K562 (cell line): ENCODE data around the gene INCA1. TPM values are rescaled to one million over a fixed set of nuclear protein-coding genes. Genes with fewer than 3 reads are reported as not detected.

ENCODE experiments used
- CBX8 ChIP-seq: fragments of 200-600 bp; sonication (generic); IDR thresholded peaks from 2 replicates; pipeline ENCODE4 v1.6.1; 2012; ENCODE audit warnings: borderline replicate concordance, mixed run types, low read depth, mild to moderate bottlenecking, moderate library complexity, mixed read lengths, low read length, control low read depth, inconsistent platforms; ENCODE audit not compliant: poor library complexity, severe bottlenecking; ENCODE audit errors: extremely low read depth
- E2F3 ChIP-seq: fragments of 250-450 bp; sonication (Bioruptor Pico); IDR thresholded peaks from 2 replicates; pipeline ENCODE4 v1.4.0; 2020; ENCODE audit warnings: mild to moderate bottlenecking
- ESRRA ChIP-seq: fragments of 450-650 bp; IDR thresholded peaks from 2 replicates; pipeline ENCODE4 v1.6.1; 2014; ENCODE audit warnings: low read depth, mild to moderate bottlenecking, moderate library complexity, borderline replicate concordance
- HNRNPUL1 ChIP-seq: fragments of 200-400 bp; formaldehyde crosslinking; IDR thresholded peaks from 2 replicates; pipeline ENCODE4 v1.6.1; 2017; ENCODE audit warnings: low read length
- JUND ChIP-seq, 2 experiments: IDR thresholded peaks; 2 replicates in 1 of 2; 3 replicates in 1 of 2; pipeline ENCODE4 v1.6.1; 2011; ENCODE audit warnings: borderline replicate concordance in 2 of 2, low read depth in 2 of 2, low read length in 2 of 2, improper control_type of control experiment in 1 of 2, missing biosample characterization in 1 of 2, missing genetic modification characterization in 1 of 2, missing genetic modification reagents in 1 of 2
- KDM1A ChIP-seq, 2 experiments: fragments of 450-650 bp; IDR thresholded peaks; 2 replicates each; pipeline ENCODE4 v1.6.1; 2016; ENCODE audit warnings: mild to moderate bottlenecking in 2 of 2
- NCOA2 ChIP-seq, 2 experiments: fragments of 450-650 bp; IDR thresholded peaks; 2 replicates each; pipeline ENCODE4 v1.6.1; 2018; ENCODE audit warnings: mild to moderate bottlenecking in 2 of 2, moderate library complexity in 1 of 2; ENCODE audit not compliant: partially characterized antibody in 2 of 2
- NCOA6 ChIP-seq: fragments of 450-650 bp; IDR thresholded peaks from 2 replicates; pipeline ENCODE4 v1.6.1; 2017; ENCODE audit warnings: mild to moderate bottlenecking
- NFE2 ChIP-seq: IDR thresholded peaks from 2 replicates; pipeline ENCODE4 v1.6.1; 2014; ENCODE audit warnings: antibody characterized with exemption, low read depth
- POU5F1 ChIP-seq: fragments of 150-350 bp; IDR thresholded peaks from 2 replicates; pipeline ENCODE4 v1.6.1; 2014; ENCODE audit warnings: borderline replicate concordance, low read length, low read depth, mild to moderate bottlenecking; ENCODE audit not compliant: partially characterized antibody
- PTRF ChIP-seq: fragments of 450-650 bp; IDR thresholded peaks from 2 replicates; pipeline ENCODE4 v1.6.1; 2016; ENCODE audit warnings: mild to moderate bottlenecking, missing genetic modification characterization, missing compliant biosample characterization
- RCOR1 ChIP-seq, 2 experiments: IDR thresholded peaks; 2 replicates each; pipeline ENCODE4 v1.6.1; 2012; ENCODE audit warnings: low read depth in 2 of 2, low read length in 2 of 2, borderline replicate concordance in 1 of 2, improper control_type of control experiment in 1 of 2
- ZNF280B ChIP-seq: fragments of 250-450 bp; sonication (Bioruptor Pico); IDR thresholded peaks from 2 replicates; pipeline ENCODE4 v1.5.1; 2021; ENCODE audit warnings: mild to moderate bottlenecking
- ZNF717 ChIP-seq: fragments of 250-450 bp; sonication (Bioruptor Pico); IDR thresholded peaks from 2 replicates; pipeline ENCODE4 v1.5.0; 2021
- ZNF778 ChIP-seq: fragments of 450-650 bp; formaldehyde crosslinking; IDR thresholded peaks from 2 replicates; pipeline ENCODE4 v1.4.0; 2020; ENCODE audit warnings: mild to moderate bottlenecking, moderate library complexity
- polyA plus RNA-seq, 8 experiments: library from polyadenylated mRNA; depleted of rRNA in 4 of 8; stranded (reverse) in 5 of 8; unstranded in 3 of 8; fragments of >200 nt; fragmentation: Nextera tagmentation in 2 of 8; fragmentation: Illumina TruSeq in 1 of 8; extraction: Ambion mirVana in 2 of 8; extraction: Trizol in 1 of 8; gene quantifications; 2 replicates each; pipeline versions ENCODE4 v1.2.1 to v1.2.3, GENCODE V29; 2011 to 2014; ENCODE audit warnings: inconsistent platforms in 1 of 8, missing spikeins in 1 of 8
- total RNA-seq, 7 experiments: library from RNA; depleted of rRNA in 6 of 7; stranded (reverse); fragments of >200 nt in 6 of 7; fragmentation: Illumina TruSeq in 2 of 7; extraction: Trizol in 2 of 7; gene quantifications; 2 replicates each; pipeline versions ENCODE4 v1.2.1 to v1.2.3, GENCODE V29; 2011 to 2021; ENCODE audit warnings: low replicate concordance in 1 of 7
- TF ChIP-seq, protein P1 (sequence below), 3 experiments: fragments of 200-800 bp in 1 of 3; fragments of 250-450 bp in 1 of 3; fragments of 450-650 bp in 1 of 3; sonication (Bioruptor Pico) in 1 of 3; sonication (Bioruptor generic) in 1 of 3; formaldehyde crosslinking in 1 of 3; IDR thresholded peaks; 2 replicates each; pipeline versions ENCODE4 v1.6.1 to v1.8.0; 2016 to 2022; ENCODE audit warnings: mild to moderate bottlenecking in 2 of 3, missing genetic modification characterization in 2 of 3, missing compliant biosample characterization in 1 of 3, moderate library complexity in 1 of 3
- TF ChIP-seq, protein P2 (sequence below): sonication (generic); formaldehyde crosslinking; IDR thresholded peaks from 2 replicates; pipeline ENCODE4 v1.5.0; 2020; ENCODE audit warnings: missing genetic modification reagents
- TF ChIP-seq, protein P3 (sequence below): fragments of 450-650 bp; IDR thresholded peaks from 2 replicates; pipeline ENCODE4 v1.6.1; 2016; ENCODE audit warnings: mild to moderate bottlenecking

The INCA1 gene
- total and polyA plus RNA-seq, 9 of the 15 experiments (the other 6 are each of a cell fraction or from before 2014, with no cell fraction given) = 0.08 to 0.50 (median 0.13) TPM; not detected in 4

- TF ChIP-seq, protein P1, sequence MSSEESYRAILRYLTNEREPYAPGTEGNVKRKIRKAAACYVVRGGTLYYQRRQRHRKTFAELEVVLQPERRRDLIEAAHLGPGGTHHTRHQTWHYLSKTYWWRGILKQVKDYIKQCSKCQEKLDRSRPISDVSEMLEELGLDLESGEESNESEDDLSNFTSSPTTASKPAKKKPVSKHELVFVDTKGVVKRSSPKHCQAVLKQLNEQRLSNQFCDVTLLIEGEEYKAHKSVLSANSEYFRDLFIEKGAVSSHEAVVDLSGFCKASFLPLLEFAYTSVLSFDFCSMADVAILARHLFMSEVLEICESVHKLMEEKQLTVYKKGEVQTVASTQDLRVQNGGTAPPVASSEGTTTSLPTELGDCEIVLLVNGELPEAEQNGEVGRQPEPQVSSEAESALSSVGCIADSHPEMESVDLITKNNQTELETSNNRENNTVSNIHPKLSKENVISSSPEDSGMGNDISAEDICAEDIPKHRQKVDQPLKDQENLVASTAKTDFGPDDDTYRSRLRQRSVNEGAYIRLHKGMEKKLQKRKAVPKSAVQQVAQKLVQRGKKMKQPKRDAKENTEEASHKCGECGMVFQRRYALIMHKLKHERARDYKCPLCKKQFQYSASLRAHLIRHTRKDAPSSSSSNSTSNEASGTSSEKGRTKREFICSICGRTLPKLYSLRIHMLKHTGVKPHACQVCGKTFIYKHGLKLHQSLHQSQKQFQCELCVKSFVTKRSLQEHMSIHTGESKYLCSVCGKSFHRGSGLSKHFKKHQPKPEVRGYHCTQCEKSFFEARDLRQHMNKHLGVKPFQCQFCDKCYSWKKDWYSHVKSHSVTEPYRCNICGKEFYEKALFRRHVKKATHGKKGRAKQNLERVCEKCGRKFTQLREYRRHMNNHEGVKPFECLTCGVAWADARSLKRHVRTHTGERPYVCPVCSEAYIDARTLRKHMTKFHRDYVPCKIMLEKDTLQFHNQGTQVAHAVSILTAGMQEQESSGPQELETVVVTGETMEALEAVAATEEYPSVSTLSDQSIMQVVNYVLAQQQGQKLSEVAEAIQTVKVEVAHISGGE (CRISPR knock-in tag; IDR thresholded peaks at IDR 0.05) = peak in 2 of 3 experiments; percentile 11 to 64; a peak in 1 of 6 replicates
- TF ChIP-seq HNRNPUL1 (no peak), NCOA2 (IDR thresholded peaks at IDR 0.05; ENCODE audit: partially characterized antibody in 2 of 2) (no peak), PTRF (tag) (no peak), E2F3 (no peak), NCOA6 (no peak), NFE2 (no peak), JUND (IDR thresholded peaks at IDR 0.05; ENCODE audit: borderline replicate concordance, low read depth, low read length) (no peak), JUND (tag; IDR thresholded peaks at IDR 0.05; ENCODE audit: borderline replicate concordance, low read depth, low read length) (no peak), ZNF778 (CRISPR knock-in tag) (no peak), KDM1A (IDR thresholded peaks at IDR 0.05) (no peak), ESRRA (no peak), RCOR1 (IDR thresholded peaks at IDR 0.05; ENCODE audit: borderline replicate concordance in 1 of 2, low read depth in 2 of 2, low read length in 2 of 2) (no peak), ZNF280B (CRISPR knock-in tag) (no peak), POU5F1 (no peak), CBX8 (no peak), ZNF717 (CRISPR knock-in tag) (no peak)
- TF ChIP-seq, protein P2, sequence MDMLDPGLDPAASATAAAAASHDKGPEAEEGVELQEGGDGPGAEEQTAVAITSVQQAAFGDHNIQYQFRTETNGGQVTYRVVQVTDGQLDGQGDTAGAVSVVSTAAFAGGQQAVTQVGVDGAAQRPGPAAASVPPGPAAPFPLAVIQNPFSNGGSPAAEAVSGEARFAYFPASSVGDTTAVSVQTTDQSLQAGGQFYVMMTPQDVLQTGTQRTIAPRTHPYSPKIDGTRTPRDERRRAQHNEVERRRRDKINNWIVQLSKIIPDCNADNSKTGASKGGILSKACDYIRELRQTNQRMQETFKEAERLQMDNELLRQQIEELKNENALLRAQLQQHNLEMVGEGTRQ (CRISPR knock-in tag) = peak; percentile 37
- TF ChIP-seq, protein P3, sequence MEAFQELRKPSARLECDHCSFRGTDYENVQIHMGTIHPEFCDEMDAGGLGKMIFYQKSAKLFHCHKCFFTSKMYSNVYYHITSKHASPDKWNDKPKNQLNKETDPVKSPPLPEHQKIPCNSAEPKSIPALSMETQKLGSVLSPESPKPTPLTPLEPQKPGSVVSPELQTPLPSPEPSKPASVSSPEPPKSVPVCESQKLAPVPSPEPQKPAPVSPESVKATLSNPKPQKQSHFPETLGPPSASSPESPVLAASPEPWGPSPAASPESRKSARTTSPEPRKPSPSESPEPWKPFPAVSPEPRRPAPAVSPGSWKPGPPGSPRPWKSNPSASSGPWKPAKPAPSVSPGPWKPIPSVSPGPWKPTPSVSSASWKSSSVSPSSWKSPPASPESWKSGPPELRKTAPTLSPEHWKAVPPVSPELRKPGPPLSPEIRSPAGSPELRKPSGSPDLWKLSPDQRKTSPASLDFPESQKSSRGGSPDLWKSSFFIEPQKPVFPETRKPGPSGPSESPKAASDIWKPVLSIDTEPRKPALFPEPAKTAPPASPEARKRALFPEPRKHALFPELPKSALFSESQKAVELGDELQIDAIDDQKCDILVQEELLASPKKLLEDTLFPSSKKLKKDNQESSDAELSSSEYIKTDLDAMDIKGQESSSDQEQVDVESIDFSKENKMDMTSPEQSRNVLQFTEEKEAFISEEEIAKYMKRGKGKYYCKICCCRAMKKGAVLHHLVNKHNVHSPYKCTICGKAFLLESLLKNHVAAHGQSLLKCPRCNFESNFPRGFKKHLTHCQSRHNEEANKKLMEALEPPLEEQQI = no peak
Observed at GRCh38 chr17:4966844-4967538, 30.3 kb downstream of the INCA1 start (continued).
